Measurements from ENCODE around the gene ATP1B1. TPM values are rescaled to one million over a fixed set of nuclear protein-coding genes. Genes with fewer than 3 reads are reported as not detected.

The ATP1B1 gene
- total and polyA plus RNA-seq, 9 of the 15 experiments (the other 6 are each of a cell fraction or from before 2014, with no cell fraction given) = 0.76 to 3.0 (median 1.7) TPM

GRCh38 chr1:169098380-169098779, 8.1 kb upstream of the ATP1B1 start:
- H3K9me3 ChIP-seq (replicated peaks; ENCODE audit: control insufficient read depth, insufficient read depth, low read depth, low read length) = no peaks in the 10 kb centered on the region
- H3K4me3 ChIP-seq = no peak overlapping the region
- H4K20me1 ChIP-seq (replicated peaks; ENCODE audit: control insufficient read depth, insufficient read depth, low read length) = no peaks in the 10 kb centered on the region
- DNase-seq (ENCODE audit: extremely low read depth in 1 of 4, low spot score in 3 of 4) = no peak
- no peaks in the 10 kb centered on the region for H3K36me3 ChIP-seq (ENCODE audit: control insufficient read depth, insufficient read depth, low read length)
- no peak overlapping the region for H3K9ac ChIP-seq (ENCODE audit: insufficient read depth in 1 of 2, low read depth in 2 of 2, low read length in 2 of 2)
- H3K79me2 ChIP-seq (ENCODE audit: control insufficient read depth, insufficient read depth, low read length) = no peaks in the 10 kb centered on the region
- WGBS (ENCODE audit: insufficient coverage, low coverage, missing lambda C conversion rate) = 5% methylated on average over 1 of the region's 1 CpG
- intact Hi-C loops (cut with micrococcal nuclease) = no loop called here
- H3K4me2 ChIP-seq (ENCODE audit: insufficient read depth, low read length) = no peak overlapping the region
- ATAC-seq = no peak
- no peaks in the 10 kb centered on the region for H3K4me1 ChIP-seq (replicated peaks in 1 of 2; ENCODE audit: control insufficient read depth in 2 of 2, insufficient read depth in 2 of 2, low read length in 2 of 2)
- no peak overlapping the region for H2AFZ ChIP-seq (ENCODE audit: low read depth, low read length)
- CTCF ChIA-PET (ENCODE audit: low intra/inter-chr PET ratio) = no interaction called here
- no peak for FAIRE-seq
- no TSS peak for BruUV-seq (replicated peaks)
- H3K27me3 ChIP-seq (ENCODE audit: control insufficient read depth in 2 of 2, insufficient read depth in 2 of 2, low read length in 2 of 2) = peaks cover 5 to 32% of the 10 kb centered on the region in 2 experiments; a peak in 3 of 5 replicates
- no peak overlapping the region for H3K27ac ChIP-seq (ENCODE audit: extremely low read depth, low read depth, low read length)
- POLR2A ChIA-PET = no interaction called here
- H3K9me1 ChIP-seq (ENCODE audit: control insufficient read depth, insufficient read depth, low read length) = no peaks in the 10 kb centered on the region
- in situ Hi-C loops (cut with MboI) = no loop called here
- TF ChIP-seq ZNF124 (CRISPR knock-in tag; IDR thresholded peaks at IDR 0.05) (no peak), CXXC5 (CRISPR knock-in tag; IDR thresholded peaks at IDR 0.05) (no peak), TAF15 (IDR thresholded peaks at IDR 0.05; ENCODE audit: low read depth, low read length) (no peak), CEBPZ (IDR thresholded peaks at IDR 0.05; ENCODE audit: borderline replicate concordance, low read depth, low read length) (no peak), POLR3A (IDR thresholded peaks at IDR 0.05; ENCODE audit: borderline replicate concordance, extremely low read depth, insufficient read depth, insufficient read length) (no peak), SFPQ (IDR thresholded peaks at IDR 0.05; ENCODE audit: low read depth, low read length) (no peak), CC2D1A (IDR thresholded peaks at IDR 0.05) (no peak), DDX20 (tag; IDR thresholded peaks at IDR 0.05; ENCODE audit: low read depth) (no peak), KAT2B (IDR thresholded peaks at IDR 0.05; ENCODE audit: low read depth, low read length) (no peak), TSC22D4 (tag; IDR thresholded peaks at IDR 0.05) (no peak), HES1 (IDR thresholded peaks at IDR 0.05; ENCODE audit: low read depth) (no peak), TFAM (CRISPR knock-in tag; conservative IDR thresholded peaks at IDR 0.05) (no peak), CCAR2 (IDR thresholded peaks at IDR 0.05; ENCODE audit: low read depth, low read length) (no peak), RAD21 (CRISPR knock-in tag; conservative IDR thresholded peaks at IDR 0.05 in 1 of 2, IDR thresholded peaks at IDR 0.05 in 1 of 2) (no peak), ZNF280A (IDR thresholded peaks at IDR 0.05; ENCODE audit: low read depth, partially characterized antibody) (no peak), SREBF2 (CRISPR knock-in tag; IDR thresholded peaks at IDR 0.05) (no peak)
